ENCODE data around the gene CLDN15. TPM values are rescaled to one million over a fixed set of nuclear protein-coding genes. Genes with fewer than 3 reads are reported as not detected.
"Not testable (repeated sequence)": the region's sequence is repeated elsewhere in the genome, so short reads cannot be mapped to it uniquely, and the experiment has no call there.

The CLDN15 gene
- total RNA-seq, 1 experiment from 2014 or later: 8.5 TPM

GRCh38 chr7:101255796-101256195 lies 18.2 kb upstream of the CLDN15 start:
- Mint-ChIP-seq H3K4me1 (ENCODE audit: insufficient read depth, unreplicated experiment) (peaks cover 5% of the 10 kb centered on the region), H3K36me3 (ENCODE audit: insufficient read depth, unreplicated experiment) (peaks cover 10% of the 10 kb centered on the region), H3K4me3 (ENCODE audit: unreplicated experiment) (no peak overlapping the region), H3K27me3 (ENCODE audit: insufficient read depth, unreplicated experiment) (no peaks in the 10 kb centered on the region), H3K9me3 (ENCODE audit: unreplicated experiment) (no peaks in the 10 kb centered on the region), H3K27ac (ENCODE audit: low read depth, unreplicated experiment) (no peak overlapping the region)
- CTCF ChIA-PET: interaction anchor here (0.6 to 3.7 kb wide), 6 partner anchors 11 to 112 kb away, joined by 3 to 16 read pairs (median 4); partner anchors contain the start of gene FIS1
- no TSS peak for BruUV-seq (replicated peaks)
- no peak for DNase-seq (ENCODE audit: unreplicated experiment)
- POLR2A ChIA-PET: no interaction called here
- no peak for TF ChIP-seq CTCF (IDR thresholded peaks at IDR 0.05; ENCODE audit: unreplicated experiment)
- intact Hi-C loops (cut with micrococcal nuclease): no loop called here

- H3K4me1 Mint-ChIP-seq (ENCODE audit: insufficient read depth, unreplicated experiment); H3K27ac Mint-ChIP-seq (ENCODE audit: low read depth, unreplicated experiment); H3K9me3 Mint-ChIP-seq (ENCODE audit: unreplicated experiment); H3K27me3 Mint-ChIP-seq (ENCODE audit: insufficient read depth, unreplicated experiment); DNase-seq (ENCODE audit: unreplicated experiment); H3K4me3 Mint-ChIP-seq (ENCODE audit: unreplicated experiment); BruUV-seq (replicated peaks); intact Hi-C loops (cut with micrococcal nuclease): not testable (repeated sequence)
- H3K36me3 Mint-ChIP-seq (ENCODE audit: insufficient read depth, unreplicated experiment): peaks cover 19% of the 10 kb centered on the region
- CTCF ChIA-PET: interaction anchor here (1.7 to 3.7 kb wide), 4 partner anchors 9 to 359 kb away, joined by 3 to 16 read pairs (median 9); partner anchors contain the start of gene FIS1
- POLR2A ChIA-PET: interaction anchor here (0.9 to 2.0 kb wide), 2 partner anchors 9 to 69 kb away, joined by 3 to 16 read pairs; partner anchors contain the start of gene IFT22
Observed at GRCh38 chr7:101253199-101253598, 15.6 kb upstream of the CLDN15 start.

- H3K27ac Mint-ChIP-seq (ENCODE audit: low read depth, unreplicated experiment): peak overlapping the region; percentile 92
- POLR2A ChIA-PET: interaction anchor here (0.6 to 2.7 kb wide), 17 partner anchors 8 to 1692 kb away, joined by 3 to 36 read pairs (median 3); partner anchors contain the start of genes IFT22, PLOD3, TRIM56 and UFSP1
- H3K9me3 Mint-ChIP-seq (ENCODE audit: unreplicated experiment): no peaks in the 10 kb centered on the region
- BruUV-seq (replicated peaks): TSS peak; percentile 60
- peak overlapping the region; percentile 90 for H3K4me3 Mint-ChIP-seq (ENCODE audit: unreplicated experiment)
- CTCF ChIA-PET: interaction anchor here (0.6 to 3.7 kb wide), 10 partner anchors 8 to 358 kb away, joined by 3 to 14 read pairs (median 3); partner anchors contain the start of gene FIS1
- peak; percentile 97 for DNase-seq (ENCODE audit: unreplicated experiment)
- peaks cover 11% of the 10 kb centered on the region for H3K4me1 Mint-ChIP-seq (ENCODE audit: insufficient read depth, unreplicated experiment)
- H3K36me3 Mint-ChIP-seq (ENCODE audit: insufficient read depth, unreplicated experiment): peaks cover 28% of the 10 kb centered on the region
- no peaks in the 10 kb centered on the region for H3K27me3 Mint-ChIP-seq (ENCODE audit: insufficient read depth, unreplicated experiment)
- TF ChIP-seq CTCF (IDR thresholded peaks at IDR 0.05; ENCODE audit: unreplicated experiment): no peak
- intact Hi-C loops (cut with micrococcal nuclease): no loop called here
Observed at GRCh38 chr7:101251871-101252659, 14.5 kb upstream of the CLDN15 start.

- Mint-ChIP-seq H3K27ac (ENCODE audit: low read depth, unreplicated experiment) (no peak overlapping the region), H3K9me3 (ENCODE audit: unreplicated experiment) (no peaks in the 10 kb centered on the region), H3K27me3 (ENCODE audit: insufficient read depth, unreplicated experiment) (no peaks in the 10 kb centered on the region), H3K36me3 (ENCODE audit: insufficient read depth, unreplicated experiment) (peaks cover 38% of the 10 kb centered on the region), H3K4me1 (ENCODE audit: insufficient read depth, unreplicated experiment) (peaks cover 11% of the 10 kb centered on the region), H3K4me3 (ENCODE audit: unreplicated experiment) (peak overlapping the region; percentile 90)
- TF ChIP-seq CTCF (IDR thresholded peaks at IDR 0.05; ENCODE audit: unreplicated experiment): no peak
- intact Hi-C loops (cut with micrococcal nuclease): no loop called here
- POLR2A ChIA-PET: interaction anchor here (0.7 to 2.7 kb wide), 3 partner anchors 33 to 361 kb away, joined by 3 to 36 read pairs (median 8); partner anchors contain the start of genes PLOD3, UFSP1 and ZNHIT1
- DNase-seq (ENCODE audit: unreplicated experiment): no peak
- BruUV-seq (replicated peaks): no TSS peak
- CTCF ChIA-PET: no interaction called here
Observed at GRCh38 chr7:101250324-101250723, 12.7 kb upstream of the CLDN15 start.
